ES-I3 (cell line): Measurements from ENCODE around the gene MST1R.

Source experiments
- H3K36me3 ChIP-seq: 2 replicates; pipeline ENCODE4 v1.6.1; 2013; ENCODE audit warnings: mild to moderate bottlenecking, low read length, control low read depth, moderate library complexity; ENCODE audit not compliant: insufficient read depth
- H3K4me1 ChIP-seq: 2 replicates; pipeline ENCODE4 v1.6.1; 2013; ENCODE audit warnings: mild to moderate bottlenecking, control low read depth, low read length; ENCODE audit not compliant: insufficient read depth
- H3K9ac ChIP-seq: 2 replicates; pipeline ENCODE4 v1.6.1; 2013; ENCODE audit warnings: low read depth, mild to moderate bottlenecking, low read length, moderate library complexity
- H3K9me3 ChIP-seq: 2 replicates; pipeline ENCODE4 v1.6.1; 2013; ENCODE audit warnings: mild to moderate bottlenecking, low read length, moderate library complexity; ENCODE audit not compliant: control insufficient read depth, insufficient read depth

Gene MST1R

DNA sequence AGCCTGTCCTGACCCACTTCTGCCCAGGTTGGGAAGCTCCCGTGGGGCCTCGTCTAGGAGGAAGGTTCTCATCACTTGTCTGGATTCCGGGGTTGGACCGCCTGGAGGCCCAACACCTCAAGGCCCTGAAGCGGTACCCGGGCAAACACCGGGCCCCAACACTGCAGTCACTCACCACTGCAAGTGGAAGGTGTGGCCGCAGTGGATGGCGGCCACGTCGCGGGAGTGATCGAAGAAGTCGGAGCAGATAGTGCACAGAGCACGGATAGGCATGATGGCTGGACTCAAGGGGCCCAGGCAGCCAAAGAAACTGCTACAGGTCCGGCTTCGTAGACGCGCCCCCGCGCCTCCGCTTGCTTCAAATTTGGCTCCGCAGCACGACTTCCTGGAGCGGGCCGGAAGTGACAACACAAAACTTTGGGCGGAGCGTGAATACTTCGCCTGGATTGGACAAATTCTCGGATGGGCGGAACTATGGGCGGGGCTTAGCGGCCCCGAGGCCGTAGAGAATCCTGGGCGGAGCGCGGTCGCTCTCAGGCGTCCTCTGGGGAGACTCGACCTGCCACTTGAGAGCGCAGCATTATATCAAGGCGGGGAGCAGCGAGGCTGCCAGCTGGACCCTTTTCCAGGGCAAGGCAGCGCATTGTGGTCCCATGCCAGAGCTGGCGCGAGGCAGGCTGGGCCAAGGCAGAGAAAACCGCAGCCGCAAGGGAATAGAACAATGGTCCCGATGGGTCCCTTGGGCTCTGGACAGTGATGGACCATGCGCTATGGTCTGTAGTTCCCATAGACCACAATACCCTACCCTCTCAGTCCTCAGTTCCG is 47.3 kb downstream of the MST1R start, which contains the start of gene TRAIP:
TRAIP (minus strand) TSS at position 384 of the 825 bp plus-strand sequence; CDS start at position 273, 111 bp downstream.
- peak within 1 kb of the TSS; percentile 91 for H3K9ac ChIP-seq
- H3K36me3 ChIP-seq, result no peaks in the 10 kb centered on the region
- H3K4me1 ChIP-seq, result peaks cover 5% of the 10 kb centered on the region
- no peaks in the 10 kb centered on the region for H3K9me3 ChIP-seq

DNA sequence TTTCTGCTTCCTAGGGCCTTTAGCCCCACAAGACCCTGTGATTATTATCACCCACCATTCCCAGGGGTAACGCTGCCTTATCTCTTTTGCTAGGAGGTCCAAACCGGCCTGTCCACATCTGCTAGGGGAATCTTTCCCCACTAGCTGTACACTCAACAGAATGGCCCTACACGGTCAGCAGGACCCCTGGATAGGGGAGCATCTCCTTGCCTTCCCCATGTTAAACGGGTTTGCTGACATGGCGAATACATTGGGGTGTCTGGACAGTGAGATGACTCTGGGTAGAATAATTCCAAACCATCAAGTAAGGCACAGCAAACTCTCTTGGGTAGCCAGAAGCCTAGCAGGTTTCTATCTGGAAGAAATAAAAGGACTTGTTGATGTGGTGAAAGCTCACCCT is 48.0 kb downstream of the MST1R start:
- Histone ChIP-seq H3K4me1 (peaks cover 5% of the 10 kb centered on the region), H3K36me3 (no peaks in the 10 kb centered on the region), H3K9me3 (no peaks in the 10 kb centered on the region), H3K9ac (peak overlapping the region; percentile 91)

DNA sequence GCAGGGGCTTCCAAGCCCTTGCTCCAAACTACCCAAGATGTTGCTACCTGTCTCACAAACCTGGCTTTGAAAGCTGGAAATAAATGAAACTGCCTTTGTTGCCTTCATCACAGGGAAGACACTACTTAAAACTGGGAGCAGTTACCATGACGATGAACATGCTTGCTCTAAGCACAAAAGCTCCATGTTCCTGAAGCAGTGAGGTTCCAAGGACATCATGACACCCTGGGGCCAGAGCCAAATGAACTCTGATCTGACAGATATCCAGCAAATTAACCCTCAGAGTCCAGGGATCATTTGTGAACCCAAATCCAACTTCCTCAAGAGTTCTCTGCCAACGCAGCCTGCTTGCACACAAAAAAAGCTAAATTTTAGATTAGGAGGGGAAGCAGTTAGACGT is 58.0 kb downstream of the MST1R start:
- H3K9ac ChIP-seq, result no peak overlapping the region
- H3K9me3 ChIP-seq, result no peaks in the 10 kb centered on the region
- H3K36me3 ChIP-seq, result peaks cover 20% of the 10 kb centered on the region
- H3K4me1 ChIP-seq, result no peaks in the 10 kb centered on the region

- H3K36me3 ChIP-seq, result peaks cover 20% of the 10 kb centered on the region
- no peaks in the 10 kb centered on the region for H3K4me1 ChIP-seq
- no peaks in the 10 kb centered on the region for H3K9me3 ChIP-seq
- H3K9ac ChIP-seq, result no peak overlapping the region
Observed at GRCh38 chr3:49844464-49845183, 59.0 kb downstream of the MST1R start.

DNA sequence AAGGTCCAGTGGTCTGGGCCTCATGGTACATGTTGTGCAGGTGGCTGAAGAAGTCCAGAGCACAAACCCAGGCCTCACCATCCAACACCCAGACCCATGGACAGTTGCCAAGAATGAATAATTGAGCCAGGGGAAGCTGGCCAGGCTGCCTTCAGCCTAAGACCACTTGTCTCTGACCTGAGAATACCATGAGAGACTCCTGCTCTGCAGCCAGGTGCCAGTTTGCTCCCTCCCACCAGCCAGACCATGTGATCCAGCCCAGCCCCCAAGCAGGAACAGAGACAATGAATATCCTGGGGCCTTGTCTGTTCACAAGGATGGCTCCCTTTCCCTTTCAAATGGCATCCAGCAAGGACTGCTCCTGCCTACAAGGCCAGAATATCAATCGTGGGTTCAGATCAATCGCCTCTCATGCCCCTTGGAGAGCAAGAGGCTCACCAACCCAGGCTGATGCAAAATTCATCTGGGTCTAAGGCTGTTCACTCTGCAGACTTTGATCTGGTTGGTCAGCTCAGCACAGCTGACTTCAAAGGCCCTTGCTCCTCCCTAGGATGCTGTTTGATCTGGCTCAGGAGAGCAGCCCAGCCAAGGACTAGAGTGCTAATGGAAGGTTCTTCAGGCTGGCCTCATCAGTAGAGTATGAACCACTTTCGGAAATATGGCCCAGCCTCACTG is 60.7 kb downstream of the MST1R start:
- H3K4me1 ChIP-seq, result no peaks in the 10 kb centered on the region
- peaks cover 20% of the 10 kb centered on the region for H3K36me3 ChIP-seq
- H3K9me3 ChIP-seq, result no peaks in the 10 kb centered on the region
- H3K9ac ChIP-seq, result no peak overlapping the region

- Histone ChIP-seq H3K36me3 (peaks cover 15% of the 10 kb centered on the region; the same call in 1 of the 2 replicates), H3K4me1 (no peaks in the 10 kb centered on the region)
Observed at GRCh38 chr3:49841806-49842205, 61.9 kb downstream of the MST1R start.

GRCh38 chr3:49841126-49841696 is 62.5 kb downstream of the MST1R start:
- Histone ChIP-seq H3K9ac (no peak overlapping the region), H3K36me3 (peaks cover 21% of the 10 kb centered on the region; the same call in 1 of the 2 replicates), H3K9me3 (no peaks in the 10 kb centered on the region)

More at GRCh38 chr3:49841806-49842205, 61.9 kb downstream of the MST1R start:
- no peaks in the 10 kb centered on the region for H3K9me3 ChIP-seq
- H3K9ac ChIP-seq, result no peak overlapping the region

GRCh38 chr3:49840388-49840787 is 63.3 kb downstream of the MST1R start:
- Histone ChIP-seq H3K9me3 (no peaks in the 10 kb centered on the region), H3K36me3 (peaks cover 21% of the 10 kb centered on the region; the same call in 1 of the 2 replicates), H3K9ac (no peak overlapping the region), H3K4me1 (no peaks in the 10 kb centered on the region)

More at GRCh38 chr3:49841126-49841696, 62.5 kb downstream of the MST1R start:
- H3K4me1 ChIP-seq, result no peaks in the 10 kb centered on the region

DNA sequence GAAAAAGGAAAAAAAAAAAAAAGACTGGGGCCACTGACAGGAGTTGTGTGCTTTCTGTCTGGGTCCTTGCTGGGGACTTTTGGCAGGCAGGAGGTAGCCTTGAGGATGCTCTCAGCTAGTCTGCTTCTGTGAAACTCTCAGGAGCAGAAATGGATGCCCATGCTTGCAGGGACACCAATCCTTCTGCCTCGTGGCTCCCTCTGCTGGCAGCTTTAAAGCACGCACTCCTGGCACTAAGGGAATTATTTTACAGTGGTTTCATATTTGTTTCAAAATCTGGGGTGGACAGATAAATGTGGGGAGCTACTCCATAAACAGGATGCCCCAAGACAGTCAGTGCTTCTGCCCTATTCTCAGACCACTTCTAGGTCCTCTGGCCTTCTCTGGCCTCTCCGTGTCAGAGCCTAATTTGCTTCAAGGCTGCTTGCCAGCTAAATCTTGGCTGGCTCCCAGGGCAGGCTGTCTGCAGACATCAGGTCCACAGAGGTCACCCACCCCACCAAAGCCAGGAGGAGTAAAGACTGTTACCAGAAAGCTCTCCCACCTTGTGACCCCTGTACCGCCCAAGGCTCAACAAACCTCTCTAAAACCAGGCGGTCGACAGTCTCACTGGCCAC is 64.4 kb downstream of the MST1R start:
- no peak overlapping the region for H3K9ac ChIP-seq
- no peaks in the 10 kb centered on the region for H3K4me1 ChIP-seq
- peaks cover 17% of the 10 kb centered on the region; the same call in 1 of the 2 replicates for H3K36me3 ChIP-seq
- H3K9me3 ChIP-seq, result no peaks in the 10 kb centered on the region
